HepG2 (cell line): ENCODE results near the gene KRTAP10-2. TPM values are rescaled to one million over a fixed set of nuclear protein-coding genes. Genes with fewer than 3 reads are reported as not detected.

ENCODE experiments used
- AGO1 ChIP-seq: fragments of 200-400 bp; formaldehyde crosslinking; IDR thresholded peaks from 2 replicates; pipeline ENCODE4 v1.6.1; 2017; ENCODE audit warnings: mild to moderate bottlenecking, low read depth, low read length, moderate library complexity; ENCODE audit not compliant: poor library complexity, severe bottlenecking
- GTF3A ChIP-seq: sonication (generic); formaldehyde crosslinking; conservative IDR thresholded peaks from 2 replicates; pipeline ENCODE4 v1.4.0; 2020; ENCODE audit warnings: mild to moderate bottlenecking, missing genetic modification reagents
- ISL2 ChIP-seq: sonication (generic); formaldehyde crosslinking; IDR thresholded peaks from 2 replicates; pipeline ENCODE4 v1.5.0; 2020; ENCODE audit warnings: missing genetic modification reagents
- JUN ChIP-seq: sonication (generic); formaldehyde crosslinking; IDR thresholded peaks from 2 replicates; pipeline ENCODE4 v1.4.0; 2020; ENCODE audit warnings: mild to moderate bottlenecking, missing genetic modification reagents
- MAFF ChIP-seq: IDR thresholded peaks from 2 replicates; pipeline ENCODE4 v1.6.1; 2011; ENCODE audit warnings: low read depth, low read length, improper control_type of control experiment
- NFE2L2 ChIP-seq: fragments of 150-350 bp; IDR thresholded peaks from 2 replicates; pipeline ENCODE4 v1.6.1; 2014; ENCODE audit warnings: low read length
- NFYC ChIP-seq: IDR thresholded peaks from 2 replicates; pipeline ENCODE4 v1.6.1; 2016; ENCODE audit warnings: missing genetic modification reagents, missing compliant biosample characterization
- RBFOX2 ChIP-seq: fragments of 200-400 bp; formaldehyde crosslinking; IDR thresholded peaks from 2 replicates; pipeline ENCODE4 v1.6.1; 2017; ENCODE audit warnings: low read depth, mild to moderate bottlenecking, low read length
- REPIN1 ChIP-seq: sonication (generic); formaldehyde crosslinking; IDR thresholded peaks from 2 replicates; pipeline ENCODE4 v1.8.0; 2022; ENCODE audit warnings: missing genetic modification reagents, low read depth, mild to moderate bottlenecking, borderline replicate concordance
- SAP130 ChIP-seq: IDR thresholded peaks from 2 replicates; pipeline ENCODE4 v1.6.1; 2016; ENCODE audit warnings: low read depth
- SETDB1 ChIP-seq: sonication (generic); formaldehyde crosslinking; IDR thresholded peaks from 2 replicates; pipeline ENCODE4 v1.5.1; 2020; ENCODE audit warnings: missing genetic modification reagents, mild to moderate bottlenecking, borderline replicate concordance
- SRF ChIP-seq: IDR thresholded peaks from 2 replicates; pipeline ENCODE4 v1.6.1; 2011; ENCODE audit warnings: mild to moderate bottlenecking, low read depth, low read length, moderate library complexity
- ZNF333 ChIP-seq: sonication (generic); formaldehyde crosslinking; IDR thresholded peaks from 2 replicates; pipeline ENCODE4 v1.4.0; 2020; ENCODE audit warnings: mild to moderate bottlenecking, missing genetic modification reagents, borderline replicate concordance
- ZNF350 ChIP-seq: sonication (generic); formaldehyde crosslinking; IDR thresholded peaks from 2 replicates; pipeline ENCODE4 v1.4.0; 2020; ENCODE audit warnings: mild to moderate bottlenecking, low read depth, missing genetic modification reagents, borderline replicate concordance
- ZNF546 ChIP-seq: sonication (generic); formaldehyde crosslinking; conservative IDR thresholded peaks from 2 replicates; pipeline ENCODE4 v1.8.1; 2023; ENCODE audit warnings: mild to moderate bottlenecking, missing genetic modification reagents
- polyA plus RNA-seq, 8 experiments: library from polyadenylated mRNA; depleted of rRNA in 3 of 8; stranded (reverse) in 7 of 8; unstranded in 1 of 8; fragments of >200 nt; fragmentation: Illumina TruSeq in 4 of 8; extraction: Trizol in 4 of 8; gene quantifications; 2 replicates each; pipeline versions ENCODE4 v1.2.1 to v1.2.3, GENCODE V29; 2011 to 2016; ENCODE audit warnings: low read depth in 4 of 8, missing spikeins in 1 of 8, mixed read lengths in 1 of 8; ENCODE audit not compliant: insufficient read depth in 1 of 8
- total RNA-seq, 5 experiments: library from RNA; depleted of rRNA; stranded (reverse); fragments of >200 nt; fragmentation: Illumina TruSeq; extraction: Trizol; gene quantifications; 2 replicates each; pipeline ENCODE4 v1.2.3, GENCODE V29; 2016; ENCODE audit warnings: low read depth in 1 of 5
- TF ChIP-seq, protein P1 (sequence below): sonication (generic); formaldehyde crosslinking; conservative IDR thresholded peaks from 2 replicates; pipeline ENCODE4 v1.8.0; 2022; ENCODE audit warnings: mild to moderate bottlenecking, moderate library complexity, missing genetic modification reagents
- TF ChIP-seq, protein P2 (sequence below): sonication (generic); formaldehyde crosslinking; IDR thresholded peaks from 2 replicates; pipeline ENCODE4 v1.8.0; 2022; ENCODE audit warnings: missing genetic modification reagents, mild to moderate bottlenecking, moderate library complexity, borderline replicate concordance
- TF ChIP-seq, protein P3 (sequence below): sonication (generic); formaldehyde crosslinking; IDR thresholded peaks from 2 replicates; pipeline ENCODE4 v1.4.0; 2020; ENCODE audit warnings: mild to moderate bottlenecking, missing genetic modification reagents
- TF ChIP-seq, protein P4 (sequence below): sonication (generic); formaldehyde crosslinking; IDR thresholded peaks from 2 replicates; pipeline ENCODE4 v1.4.0; 2020; ENCODE audit warnings: mild to moderate bottlenecking, missing genetic modification reagents

The KRTAP10-2 gene
- total and polyA plus RNA-seq, 2 of the 13 experiments (the other 11 are each of a cell fraction or from before 2014, with no cell fraction given): not detected

DNA sequence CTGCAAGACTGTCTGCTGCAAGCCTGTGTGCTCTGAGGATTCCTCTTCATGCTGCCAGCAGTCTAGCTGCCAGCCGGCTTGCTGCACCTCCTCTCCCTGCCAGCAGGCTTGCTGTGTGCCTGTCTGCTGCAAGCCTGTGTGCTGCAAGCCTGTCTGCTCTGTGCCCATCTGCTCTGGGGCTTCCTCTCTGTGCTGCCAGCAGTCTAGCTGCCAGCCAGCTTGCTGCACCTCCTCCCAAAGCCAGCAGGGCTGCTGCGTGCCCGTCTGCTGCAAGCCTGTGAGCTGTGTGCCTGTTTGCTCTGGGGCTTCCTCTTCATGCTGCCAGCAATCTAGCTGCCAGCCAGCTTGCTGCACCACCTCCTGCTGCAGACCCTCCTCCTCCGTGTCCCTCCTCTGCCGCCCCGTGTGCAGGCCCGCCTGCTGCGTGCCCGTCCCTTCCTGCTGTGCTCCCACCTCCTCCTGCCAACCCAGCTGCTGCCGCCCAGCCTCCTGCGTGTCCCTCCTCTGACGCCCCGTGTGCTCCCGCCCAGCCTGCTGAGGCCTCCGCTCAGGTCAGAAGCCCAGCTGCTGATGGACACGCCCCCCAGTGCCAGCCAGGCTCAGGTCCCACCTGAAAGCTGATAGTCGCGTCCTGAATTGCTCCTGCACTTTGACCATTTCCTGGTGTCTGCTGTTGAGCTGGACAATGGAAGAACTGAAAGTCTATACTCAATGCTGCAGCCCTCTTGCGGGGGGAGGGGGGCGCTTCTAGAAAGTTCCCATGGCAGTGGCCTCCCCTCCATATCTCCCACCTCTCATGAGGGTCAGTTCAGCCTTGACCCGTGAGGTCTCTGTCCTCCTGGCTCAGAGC, 23.4 kb upstream of the KRTAP10-2 start (continued):
- no peak for TF ChIP-seq ZNF546 (CRISPR knock-in tag)
- no peak for TF ChIP-seq NFYC (CRISPR knock-in tag)
- TF ChIP-seq, protein P1, sequence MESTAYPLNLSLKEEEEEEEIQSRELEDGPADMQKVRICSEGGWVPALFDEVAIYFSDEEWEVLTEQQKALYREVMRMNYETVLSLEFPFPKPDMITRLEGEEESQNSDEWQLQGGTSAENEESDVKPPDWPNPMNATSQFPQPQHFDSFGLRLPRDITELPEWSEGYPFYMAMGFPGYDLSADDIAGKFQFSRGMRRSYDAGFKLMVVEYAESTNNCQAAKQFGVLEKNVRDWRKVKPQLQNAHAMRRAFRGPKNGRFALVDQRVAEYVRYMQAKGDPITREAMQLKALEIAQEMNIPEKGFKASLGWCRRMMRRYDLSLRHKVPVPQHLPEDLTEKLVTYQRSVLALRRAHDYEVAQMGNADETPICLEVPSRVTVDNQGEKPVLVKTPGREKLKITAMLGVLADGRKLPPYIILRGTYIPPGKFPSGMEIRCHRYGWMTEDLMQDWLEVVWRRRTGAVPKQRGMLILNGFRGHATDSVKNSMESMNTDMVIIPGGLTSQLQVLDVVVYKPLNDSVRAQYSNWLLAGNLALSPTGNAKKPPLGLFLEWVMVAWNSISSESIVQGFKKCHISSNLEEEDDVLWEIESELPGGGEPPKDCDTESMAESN (CRISPR knock-in tag): no peak
- TF ChIP-seq SAP130 (CRISPR knock-in tag): peak; percentile 78
- TF ChIP-seq, protein P2, sequence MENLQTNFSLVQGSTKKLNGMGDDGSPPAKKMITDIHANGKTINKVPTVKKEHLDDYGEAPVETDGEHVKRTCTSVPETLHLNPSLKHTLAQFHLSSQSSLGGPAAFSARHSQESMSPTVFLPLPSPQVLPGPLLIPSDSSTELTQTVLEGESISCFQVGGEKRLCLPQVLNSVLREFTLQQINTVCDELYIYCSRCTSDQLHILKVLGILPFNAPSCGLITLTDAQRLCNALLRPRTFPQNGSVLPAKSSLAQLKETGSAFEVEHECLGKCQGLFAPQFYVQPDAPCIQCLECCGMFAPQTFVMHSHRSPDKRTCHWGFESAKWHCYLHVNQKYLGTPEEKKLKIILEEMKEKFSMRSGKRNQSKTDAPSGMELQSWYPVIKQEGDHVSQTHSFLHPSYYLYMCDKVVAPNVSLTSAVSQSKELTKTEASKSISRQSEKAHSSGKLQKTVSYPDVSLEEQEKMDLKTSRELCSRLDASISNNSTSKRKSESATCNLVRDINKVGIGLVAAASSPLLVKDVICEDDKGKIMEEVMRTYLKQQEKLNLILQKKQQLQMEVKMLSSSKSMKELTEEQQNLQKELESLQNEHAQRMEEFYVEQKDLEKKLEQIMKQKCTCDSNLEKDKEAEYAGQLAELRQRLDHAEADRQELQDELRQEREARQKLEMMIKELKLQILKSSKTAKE (CRISPR knock-in tag): peak; percentile 45; the same call in 1 of the 2 replicates
- TF ChIP-seq GTF3A (CRISPR knock-in tag): no peak
- TF ChIP-seq SRF: no peak
- TF ChIP-seq ZNF350 (CRISPR knock-in tag): peak; percentile 38; the same call in 1 of the 2 replicates
- TF ChIP-seq, protein P3, sequence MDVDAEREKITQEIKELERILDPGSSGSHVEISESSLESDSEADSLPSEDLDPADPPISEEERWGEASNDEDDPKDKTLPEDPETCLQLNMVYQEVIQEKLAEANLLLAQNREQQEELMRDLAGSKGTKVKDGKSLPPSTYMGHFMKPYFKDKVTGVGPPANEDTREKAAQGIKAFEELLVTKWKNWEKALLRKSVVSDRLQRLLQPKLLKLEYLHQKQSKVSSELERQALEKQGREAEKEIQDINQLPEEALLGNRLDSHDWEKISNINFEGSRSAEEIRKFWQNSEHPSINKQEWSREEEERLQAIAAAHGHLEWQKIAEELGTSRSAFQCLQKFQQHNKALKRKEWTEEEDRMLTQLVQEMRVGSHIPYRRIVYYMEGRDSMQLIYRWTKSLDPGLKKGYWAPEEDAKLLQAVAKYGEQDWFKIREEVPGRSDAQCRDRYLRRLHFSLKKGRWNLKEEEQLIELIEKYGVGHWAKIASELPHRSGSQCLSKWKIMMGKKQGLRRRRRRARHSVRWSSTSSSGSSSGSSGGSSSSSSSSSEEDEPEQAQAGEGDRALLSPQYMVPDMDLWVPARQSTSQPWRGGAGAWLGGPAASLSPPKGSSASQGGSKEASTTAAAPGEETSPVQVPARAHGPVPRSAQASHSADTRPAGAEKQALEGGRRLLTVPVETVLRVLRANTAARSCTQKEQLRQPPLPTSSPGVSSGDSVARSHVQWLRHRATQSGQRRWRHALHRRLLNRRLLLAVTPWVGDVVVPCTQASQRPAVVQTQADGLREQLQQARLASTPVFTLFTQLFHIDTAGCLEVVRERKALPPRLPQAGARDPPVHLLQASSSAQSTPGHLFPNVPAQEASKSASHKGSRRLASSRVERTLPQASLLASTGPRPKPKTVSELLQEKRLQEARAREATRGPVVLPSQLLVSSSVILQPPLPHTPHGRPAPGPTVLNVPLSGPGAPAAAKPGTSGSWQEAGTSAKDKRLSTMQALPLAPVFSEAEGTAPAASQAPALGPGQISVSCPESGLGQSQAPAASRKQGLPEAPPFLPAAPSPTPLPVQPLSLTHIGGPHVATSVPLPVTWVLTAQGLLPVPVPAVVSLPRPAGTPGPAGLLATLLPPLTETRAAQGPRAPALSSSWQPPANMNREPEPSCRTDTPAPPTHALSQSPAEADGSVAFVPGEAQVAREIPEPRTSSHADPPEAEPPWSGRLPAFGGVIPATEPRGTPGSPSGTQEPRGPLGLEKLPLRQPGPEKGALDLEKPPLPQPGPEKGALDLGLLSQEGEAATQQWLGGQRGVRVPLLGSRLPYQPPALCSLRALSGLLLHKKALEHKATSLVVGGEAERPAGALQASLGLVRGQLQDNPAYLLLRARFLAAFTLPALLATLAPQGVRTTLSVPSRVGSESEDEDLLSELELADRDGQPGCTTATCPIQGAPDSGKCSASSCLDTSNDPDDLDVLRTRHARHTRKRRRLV (CRISPR knock-in tag): no peak
- TF ChIP-seq RBFOX2: no peak
- no peak for TF ChIP-seq MAFF
- TF ChIP-seq AGO1: no peak
- no peak for TF ChIP-seq JUN (CRISPR knock-in tag)
- TF ChIP-seq ISL2: 0 out of 2 replicates have a peak, but pooled peaks have one; percentile 51
- 0 out of 2 replicates have a peak, but pooled peaks have one; percentile 56 for TF ChIP-seq REPIN1 (CRISPR knock-in tag)
- no peak for TF ChIP-seq SETDB1 (CRISPR knock-in tag)
- no peak for TF ChIP-seq NFE2L2
- TF ChIP-seq, protein P4, sequence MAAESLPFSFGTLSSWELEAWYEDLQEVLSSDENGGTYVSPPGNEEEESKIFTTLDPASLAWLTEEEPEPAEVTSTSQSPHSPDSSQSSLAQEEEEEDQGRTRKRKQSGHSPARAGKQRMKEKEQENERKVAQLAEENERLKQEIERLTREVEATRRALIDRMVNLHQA: no peak
- peak; percentile 37; the same call in 1 of the 2 replicates for TF ChIP-seq ZNF333 (CRISPR knock-in tag)
